ENCODE measurements around the gene ZCCHC14. TPM values are rescaled to one million over a fixed set of nuclear protein-coding genes. Genes with fewer than 3 reads are reported as not detected.

The ZCCHC14 gene
- total and polyA plus RNA-seq, 2 donors (not counting 1 experiment from before 2014, with no cell fraction given), result 0.70 to 4.4 TPM

- DNase-seq (no peak), ATAC-seq (ENCODE audit: low read depth) (no peak)
- no peak overlapping the region for H3K4me3 Mint-ChIP-seq
- 97% methylated on average over 16 of the region's 16 CpGs for WGBS (ENCODE audit: insufficient coverage)
- Histone ChIP-seq H3K9ac (ENCODE audit: low read length) (no peak overlapping the region), H3K4me1 (ENCODE audit: control insufficient read depth in 2 of 2, insufficient read depth in 2 of 2, low read length in 2 of 2) (no peaks in the 10 kb centered on the region), H3K9me3 (ENCODE audit: control extremely low read depth in 1 of 3, control insufficient read depth in 2 of 3, insufficient read depth in 1 of 3, low read length in 2 of 3) (no peaks in the 10 kb centered on the region), H4K20me1 (ENCODE audit: control insufficient read depth, insufficient read depth, low read length, poor library complexity, severe bottlenecking) (peaks cover 25% of the 10 kb centered on the region), H3K4me3 (ENCODE audit: control extremely low read depth in 1 of 5, extremely low read depth in 1 of 5, insufficient read depth in 1 of 5, low read depth in 2 of 5, low read length in 4 of 5) (no peak overlapping the region), H3K79me2 (ENCODE audit: control insufficient read depth, insufficient read depth, low read length) (peaks cover 42% of the 10 kb centered on the region), H3K4me2 (replicated peaks; ENCODE audit: low read depth, low read length, poor library complexity, severe bottlenecking) (no peak overlapping the region), H3K36me3 (replicated peaks in 1 of 2; ENCODE audit: control extremely low read depth in 1 of 2, control insufficient read depth in 1 of 2, extremely low read depth in 1 of 2, insufficient read depth in 2 of 2, low read length in 1 of 2) (peaks cover 0 to 51% of the 10 kb centered on the region in 2 experiments), H3K27ac (ENCODE audit: low read length in 2 of 2) (no peak overlapping the region), H3K27me3 (replicated peaks in 1 of 4; ENCODE audit: control extremely low read depth in 1 of 4, control insufficient read depth in 3 of 4, insufficient read depth in 4 of 4, low read length in 3 of 4) (no peaks in the 10 kb centered on the region), H2AFZ (ENCODE audit: insufficient read depth, low read depth, low read length, poor library complexity, severe bottlenecking) (no peak overlapping the region)
- ChIA-PET CTCF (interaction anchor here (0.5 kb wide), 1 partner anchor 144 kb away, joined by 3 read pairs; no protein-coding TSS in a partner anchor), POLR2A (no interaction called here)
- intact Hi-C loops (cut with micrococcal nuclease), result no loop called here
- H3K27me3 Mint-ChIP-seq, result no peaks in the 10 kb centered on the region
- no peak overlapping the region for H3K27ac Mint-ChIP-seq
- TF ChIP-seq EZH2 (IDR thresholded peaks at IDR 0.05; ENCODE audit: borderline replicate concordance, insufficient read depth, low read depth, low read length, poor library complexity, severe bottlenecking), result no peak
- TF ChIP-seq, protein P1, sequence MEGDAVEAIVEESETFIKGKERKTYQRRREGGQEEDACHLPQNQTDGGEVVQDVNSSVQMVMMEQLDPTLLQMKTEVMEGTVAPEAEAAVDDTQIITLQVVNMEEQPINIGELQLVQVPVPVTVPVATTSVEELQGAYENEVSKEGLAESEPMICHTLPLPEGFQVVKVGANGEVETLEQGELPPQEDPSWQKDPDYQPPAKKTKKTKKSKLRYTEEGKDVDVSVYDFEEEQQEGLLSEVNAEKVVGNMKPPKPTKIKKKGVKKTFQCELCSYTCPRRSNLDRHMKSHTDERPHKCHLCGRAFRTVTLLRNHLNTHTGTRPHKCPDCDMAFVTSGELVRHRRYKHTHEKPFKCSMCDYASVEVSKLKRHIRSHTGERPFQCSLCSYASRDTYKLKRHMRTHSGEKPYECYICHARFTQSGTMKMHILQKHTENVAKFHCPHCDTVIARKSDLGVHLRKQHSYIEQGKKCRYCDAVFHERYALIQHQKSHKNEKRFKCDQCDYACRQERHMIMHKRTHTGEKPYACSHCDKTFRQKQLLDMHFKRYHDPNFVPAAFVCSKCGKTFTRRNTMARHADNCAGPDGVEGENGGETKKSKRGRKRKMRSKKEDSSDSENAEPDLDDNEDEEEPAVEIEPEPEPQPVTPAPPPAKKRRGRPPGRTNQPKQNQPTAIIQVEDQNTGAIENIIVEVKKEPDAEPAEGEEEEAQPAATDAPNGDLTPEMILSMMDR (IDR thresholded peaks at IDR 0.05), result no peak
- peaks cover 2% of the 10 kb centered on the region for H3K4me1 Mint-ChIP-seq
- no peaks in the 10 kb centered on the region for H3K9me3 Mint-ChIP-seq (ENCODE audit: insufficient read depth)
Measured at GRCh38 chr16:87360862-87361610, 131.8 kb downstream of the ZCCHC14 start.

DNA sequence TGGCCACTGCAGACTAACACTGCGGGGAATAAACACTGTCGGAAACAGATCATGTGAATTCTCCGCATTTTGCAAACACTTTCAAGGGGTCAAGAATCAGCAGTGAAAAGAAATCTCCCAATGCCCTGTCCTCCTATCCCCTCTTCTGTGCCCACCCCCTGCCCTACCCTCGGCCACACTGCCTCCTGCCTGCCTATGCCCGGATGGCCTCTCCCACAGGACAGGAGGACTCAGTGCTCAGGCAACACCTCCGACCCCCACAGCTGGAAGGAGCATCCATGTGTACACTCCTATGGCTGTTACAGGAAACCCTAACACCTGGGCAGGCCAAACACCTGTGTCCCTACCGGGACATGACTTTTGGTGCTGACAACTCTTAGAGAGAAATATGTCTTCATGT lies 133.7 kb downstream of the ZCCHC14 start:
- no peak overlapping the region for H2AFZ ChIP-seq (ENCODE audit: insufficient read depth, low read depth, low read length, poor library complexity, severe bottlenecking)
- no peaks in the 10 kb centered on the region for H3K27me3 Mint-ChIP-seq
- no peak overlapping the region for H3K27ac ChIP-seq (ENCODE audit: low read length in 2 of 2)
- no peaks in the 10 kb centered on the region for H3K27me3 ChIP-seq (replicated peaks in 1 of 4; ENCODE audit: control extremely low read depth in 1 of 4, control insufficient read depth in 3 of 4, insufficient read depth in 4 of 4, low read length in 3 of 4)
- peaks cover 27% of the 10 kb centered on the region for H3K79me2 ChIP-seq (ENCODE audit: control insufficient read depth, insufficient read depth, low read length)
- peaks cover 12% of the 10 kb centered on the region for H4K20me1 ChIP-seq (ENCODE audit: control insufficient read depth, insufficient read depth, low read length, poor library complexity, severe bottlenecking)
- H3K36me3 ChIP-seq (replicated peaks in 1 of 2; ENCODE audit: control extremely low read depth in 1 of 2, control insufficient read depth in 1 of 2, extremely low read depth in 1 of 2, insufficient read depth in 2 of 2, low read length in 1 of 2), result peaks cover 0 to 46% of the 10 kb centered on the region in 2 experiments
- no peak overlapping the region for H3K9ac ChIP-seq (ENCODE audit: low read length)
- H3K4me1 Mint-ChIP-seq, result no peaks in the 10 kb centered on the region
- no peak for ATAC-seq (ENCODE audit: low read depth)
- CTCF ChIA-PET, result interaction anchor here (0.6 to 1.4 kb wide), 3 partner anchors 36 to 725 kb away, joined by 3 to 5 read pairs (median 4); no protein-coding TSS in a partner anchor
- no peak overlapping the region for H3K4me3 Mint-ChIP-seq
- H3K4me1 ChIP-seq (ENCODE audit: control insufficient read depth in 2 of 2, insufficient read depth in 2 of 2, low read length in 2 of 2), result no peaks in the 10 kb centered on the region
- H3K9me3 Mint-ChIP-seq (ENCODE audit: insufficient read depth), result no peaks in the 10 kb centered on the region
- POLR2A ChIA-PET, result no interaction called here
- H3K4me3 ChIP-seq (ENCODE audit: control extremely low read depth in 1 of 5, extremely low read depth in 1 of 5, insufficient read depth in 1 of 5, low read depth in 2 of 5, low read length in 4 of 5), result no peak overlapping the region
- intact Hi-C loops (cut with micrococcal nuclease), result no loop called here
- TF ChIP-seq, protein P1 (IDR thresholded peaks at IDR 0.05), result no peak
- TF ChIP-seq EZH2 (IDR thresholded peaks at IDR 0.05; ENCODE audit: borderline replicate concordance, insufficient read depth, low read depth, low read length, poor library complexity, severe bottlenecking), result no peak
- H3K27ac Mint-ChIP-seq, result no peak overlapping the region
- no peak overlapping the region for H3K4me2 ChIP-seq (replicated peaks; ENCODE audit: low read depth, low read length, poor library complexity, severe bottlenecking)
- 98% methylated on average over 6 of the region's 7 CpGs for WGBS (ENCODE audit: insufficient coverage)
- H3K9me3 ChIP-seq (ENCODE audit: control extremely low read depth in 1 of 3, control insufficient read depth in 2 of 3, insufficient read depth in 1 of 3, low read length in 2 of 3), result no peaks in the 10 kb centered on the region
- no peak for DNase-seq

All from B cell (primary cell).